ENCODE results near the gene TCTN3.
"Not testable (repeated sequence)": the region's sequence is repeated elsewhere in the genome, so short reads cannot be mapped to it uniquely, and the experiment has no call there.

TCTN3 gene, protein sequence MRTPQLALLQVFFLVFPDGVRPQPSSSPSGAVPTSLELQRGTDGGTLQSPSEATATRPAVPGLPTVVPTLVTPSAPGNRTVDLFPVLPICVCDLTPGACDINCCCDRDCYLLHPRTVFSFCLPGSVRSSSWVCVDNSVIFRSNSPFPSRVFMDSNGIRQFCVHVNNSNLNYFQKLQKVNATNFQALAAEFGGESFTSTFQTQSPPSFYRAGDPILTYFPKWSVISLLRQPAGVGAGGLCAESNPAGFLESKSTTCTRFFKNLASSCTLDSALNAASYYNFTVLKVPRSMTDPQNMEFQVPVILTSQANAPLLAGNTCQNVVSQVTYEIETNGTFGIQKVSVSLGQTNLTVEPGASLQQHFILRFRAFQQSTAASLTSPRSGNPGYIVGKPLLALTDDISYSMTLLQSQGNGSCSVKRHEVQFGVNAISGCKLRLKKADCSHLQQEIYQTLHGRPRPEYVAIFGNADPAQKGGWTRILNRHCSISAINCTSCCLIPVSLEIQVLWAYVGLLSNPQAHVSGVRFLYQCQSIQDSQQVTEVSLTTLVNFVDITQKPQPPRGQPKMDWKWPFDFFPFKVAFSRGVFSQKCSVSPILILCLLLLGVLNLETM

DNA sequence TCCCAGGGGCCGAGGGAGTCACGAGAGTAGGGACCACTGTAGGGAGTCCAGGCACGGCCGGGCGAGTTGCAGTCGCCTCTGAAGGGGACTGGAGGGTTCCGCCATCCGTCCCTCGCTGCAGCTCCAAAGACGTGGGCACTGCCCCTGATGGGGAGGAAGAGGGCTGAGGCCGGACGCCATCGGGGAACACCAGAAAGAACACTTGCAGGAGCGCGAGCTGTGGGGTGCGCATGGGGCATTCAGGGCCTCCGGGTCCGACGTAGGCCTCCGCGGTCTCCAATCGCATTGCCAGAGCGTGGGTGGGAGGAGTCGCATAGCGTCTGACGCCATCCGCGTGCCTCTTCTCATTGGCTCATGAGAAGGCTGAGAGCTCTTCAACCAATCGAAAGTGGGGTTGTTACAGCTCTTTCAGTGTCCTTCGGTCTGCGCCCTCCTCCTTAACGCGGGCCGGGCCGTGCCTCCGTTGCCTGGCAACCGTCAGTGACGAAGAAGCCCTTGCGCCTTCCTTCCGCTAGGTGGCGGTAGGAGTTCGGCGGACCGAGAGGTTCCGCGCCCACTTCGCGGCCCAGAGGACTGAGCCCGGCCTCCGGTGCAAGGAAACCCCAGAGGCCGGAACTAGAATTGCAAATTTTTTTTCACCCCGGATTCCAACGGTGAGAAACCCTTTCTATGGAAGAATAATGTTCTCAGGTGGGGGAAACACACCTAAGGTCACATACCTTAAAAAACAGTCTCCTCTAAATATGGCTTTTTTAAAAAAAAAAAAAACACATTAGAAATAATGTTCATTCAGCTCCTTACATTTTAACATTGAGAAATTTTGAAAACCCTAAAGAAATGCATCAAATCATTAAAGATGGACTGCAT lies at the start of gene TCTN3:
Gene TCTN3 (minus strand): TSS at position 260 of the 867 bp plus-strand sequence. CDS start 28 bp downstream, at position 232.
- peak; percentile 89 for DNase-seq (ENCODE audit: low spot score)

GRCh38 chr10:95742962-95743535 lies 49.3 kb upstream of the TCTN3 start:
- no peak for DNase-seq (ENCODE audit: low spot score)

- DNase-seq (ENCODE audit: low spot score) = no peak
These were observed 48.8 kb upstream of the TCTN3 start for GRCh38 chr10:95742485-95742884.

- no peak for DNase-seq (ENCODE audit: low spot score)
These were observed 48.2 kb upstream of the TCTN3 start for GRCh38 chr10:95741807-95742467.

DNA sequence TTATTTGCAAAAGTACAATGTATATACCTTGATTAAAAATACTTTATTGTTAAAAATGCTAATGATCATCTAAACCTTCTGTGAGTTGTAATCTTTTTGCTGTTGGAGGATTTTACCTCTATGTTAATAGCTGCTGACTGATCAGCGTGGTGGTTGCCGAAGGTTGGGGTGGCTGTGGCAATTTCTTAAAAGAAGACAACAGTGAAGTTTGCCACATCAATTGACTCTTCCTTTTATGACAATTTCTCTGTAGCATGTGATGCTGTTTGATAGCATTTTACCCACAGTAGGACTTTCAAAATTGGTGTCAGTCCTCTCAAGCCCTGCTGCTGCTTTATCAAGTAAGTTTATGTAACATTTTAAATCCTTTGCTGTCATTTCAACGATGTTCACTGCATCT lies 45.3 kb upstream of the TCTN3 start:
- DNase-seq (ENCODE audit: low spot score) = no peak

DNA sequence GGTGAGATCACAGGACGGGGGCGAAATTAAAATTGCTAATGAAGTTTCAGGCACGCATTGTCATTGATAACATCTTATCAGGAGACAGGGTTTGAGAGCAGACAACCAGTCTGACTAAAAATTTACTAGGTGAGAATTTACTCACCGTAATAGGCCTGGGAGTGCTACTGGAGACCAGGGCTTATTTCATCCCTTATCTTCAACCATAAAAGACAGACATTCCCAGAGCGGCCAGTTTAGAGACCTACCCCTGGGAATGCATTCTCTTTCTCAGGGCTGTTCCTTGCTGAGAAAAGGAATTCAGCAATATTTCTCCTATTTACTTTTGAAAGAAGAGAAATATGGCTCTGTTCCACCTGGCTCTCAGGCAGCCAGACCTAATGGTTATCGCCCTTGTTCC lies 39.2 kb upstream of the TCTN3 start:
- not testable (repeated sequence) for DNase-seq (ENCODE audit: low spot score)

DNA sequence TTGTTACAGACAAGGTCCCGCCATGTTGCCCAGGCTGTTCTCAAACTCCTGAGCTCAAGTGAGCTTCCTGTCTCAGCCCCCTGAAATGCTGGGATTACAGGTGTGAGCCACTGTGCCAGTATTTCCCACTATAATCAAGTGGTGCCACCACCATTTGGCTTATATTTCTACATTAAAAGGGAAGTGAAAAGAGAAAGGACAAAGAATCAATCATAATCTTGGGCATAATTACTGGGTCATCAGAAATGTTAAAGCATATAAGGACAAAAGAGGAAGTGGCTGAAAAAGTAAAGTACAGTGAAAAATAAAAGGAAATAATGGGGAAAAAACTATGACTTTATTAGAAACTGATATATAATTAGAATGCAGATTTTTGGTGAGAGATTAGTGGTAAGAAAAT lies 36.5 kb upstream of the TCTN3 start:
- DNase-seq (ENCODE audit: low spot score) = no peak

GRCh38 chr10:95729323-95730055 lies 35.8 kb upstream of the TCTN3 start:
- DNase-seq (ENCODE audit: low spot score) = no peak

DNA sequence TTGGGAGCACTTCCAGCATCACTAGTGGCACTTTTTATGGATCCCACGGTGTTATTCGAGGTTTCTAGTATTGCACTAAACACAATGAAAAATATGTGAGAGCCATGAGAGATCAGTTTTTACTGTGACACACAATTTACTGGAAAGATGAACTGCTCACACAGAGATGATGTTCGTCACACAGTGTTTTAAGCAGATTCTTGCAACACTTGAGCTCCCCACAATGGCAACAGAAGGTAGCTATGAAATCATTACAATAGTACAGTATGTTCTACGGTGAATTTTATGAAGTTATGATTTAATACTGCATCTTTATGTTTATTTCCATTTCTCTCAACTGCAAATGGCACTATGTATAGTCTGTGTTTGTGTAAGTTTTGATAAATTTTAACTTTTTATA lies 34.8 kb upstream of the TCTN3 start:
- DNase-seq (ENCODE audit: low spot score) = no peak

- not testable (repeated sequence) for DNase-seq (ENCODE audit: low spot score)
These were observed 28.8 kb upstream of the TCTN3 start for GRCh38 chr10:95722496-95722895.

- DNase-seq (ENCODE audit: low spot score) = not testable (repeated sequence)
These were observed 27.0 kb upstream of the TCTN3 start for GRCh38 chr10:95720745-95721144.

DNA sequence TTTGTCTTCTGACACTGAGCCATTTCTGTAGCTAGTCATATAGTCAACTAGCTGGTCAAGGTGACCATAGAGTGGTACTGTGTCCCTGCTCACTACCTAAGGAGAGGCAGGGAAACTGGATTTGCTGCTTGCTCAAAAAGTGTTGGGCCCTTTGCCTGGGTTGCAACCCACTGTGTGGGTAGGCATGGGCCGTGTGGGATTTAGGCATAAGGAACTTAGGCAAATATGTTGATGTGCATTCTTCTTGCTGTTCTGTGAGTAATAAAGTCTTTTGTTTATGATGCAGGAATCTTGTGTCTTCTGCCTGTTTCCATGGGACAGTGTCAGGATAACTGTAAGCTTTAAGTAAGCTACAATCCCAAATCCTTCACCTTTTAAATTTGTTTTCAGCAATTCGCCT lies 23.1 kb upstream of the TCTN3 start:
- DNase-seq (ENCODE audit: low spot score) = no peak

- DNase-seq (ENCODE audit: low spot score) = no peak
These were observed 22.7 kb upstream of the TCTN3 start for GRCh38 chr10:95716466-95716865.

- DNase-seq (ENCODE audit: low spot score) = no peak
These were observed 17.8 kb upstream of the TCTN3 start for GRCh38 chr10:95711492-95711891.

DNA sequence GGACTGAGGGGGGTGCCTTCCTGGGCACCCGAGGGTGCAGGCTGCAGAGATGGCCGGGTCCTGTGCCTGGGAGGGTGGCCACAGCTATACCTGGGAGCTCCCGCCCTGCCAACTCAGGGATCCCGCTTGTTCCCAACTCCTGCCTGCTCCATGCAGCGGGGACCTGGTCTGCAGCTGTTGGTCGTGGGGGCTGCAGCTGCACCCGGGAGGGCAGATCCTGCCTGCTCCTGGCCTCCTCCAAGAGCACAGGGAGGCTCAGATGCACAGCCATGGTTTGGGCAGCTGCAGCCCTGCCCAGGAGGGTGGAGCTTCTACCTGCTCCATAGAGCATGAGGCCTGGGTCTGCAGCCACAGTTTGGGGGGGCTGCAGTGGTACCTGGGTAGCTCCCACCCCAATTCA lies 13.3 kb upstream of the TCTN3 start:
- DNase-seq (ENCODE audit: low spot score) = no peak

- no peak for DNase-seq (ENCODE audit: low spot score)
These were observed 12.8 kb upstream of the TCTN3 start for GRCh38 chr10:95706573-95706972.

- no peak for DNase-seq (ENCODE audit: low spot score)
These were observed 4.7 kb upstream of the TCTN3 start for GRCh38 chr10:95698415-95698814.

GRCh38 chr10:95697429-95697828 lies 3.7 kb upstream of the TCTN3 start:
- DNase-seq (ENCODE audit: low spot score) = no peak

DNA sequence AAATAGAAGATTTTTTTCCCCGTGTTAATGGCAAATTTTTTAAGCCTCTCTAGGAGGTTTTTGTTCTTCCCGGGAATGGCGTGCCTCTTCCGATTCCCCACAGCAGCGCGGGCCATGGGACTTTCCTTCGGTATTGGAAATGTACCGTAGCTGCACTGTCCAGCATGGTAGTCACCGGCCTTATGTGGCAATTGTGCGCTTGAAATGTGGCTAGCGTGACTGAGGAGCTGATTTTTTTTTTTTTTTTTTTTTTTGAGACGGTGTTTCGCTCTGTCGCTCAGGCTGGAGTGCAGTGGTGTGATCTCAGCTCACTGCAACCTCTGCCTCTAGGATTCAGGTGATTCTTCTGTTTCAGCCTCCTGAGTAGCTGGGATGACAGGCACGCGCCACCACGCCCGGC lies 938 bp upstream of the TCTN3 start:
- DNase-seq (ENCODE audit: low spot score) = no peak

GRCh38 chr10:95693071-95693667 lies 558 bp downstream of the TCTN3 start:
- DNase-seq (ENCODE audit: low spot score) = no peak

- no peak for DNase-seq (ENCODE audit: low spot score)
These were observed 2.4 kb downstream of the TCTN3 start for GRCh38 chr10:95691281-95691680.
